Measurements from ENCODE around the gene GPR42.

GPR42 gene

GRCh38 chr19:35331551-35332214, 39.2 kb upstream of the GPR42 start:
- no peak for DNase-seq (ENCODE audit: low read depth)
- no peak for TF ChIP-seq CTCF (IDR thresholded peaks at IDR 0.05; ENCODE audit: low read depth, low read length, missing control alignments)
- H3K4me3 ChIP-seq (ENCODE audit: low read depth, low read length), result peak overlapping the region; percentile 87

DNA sequence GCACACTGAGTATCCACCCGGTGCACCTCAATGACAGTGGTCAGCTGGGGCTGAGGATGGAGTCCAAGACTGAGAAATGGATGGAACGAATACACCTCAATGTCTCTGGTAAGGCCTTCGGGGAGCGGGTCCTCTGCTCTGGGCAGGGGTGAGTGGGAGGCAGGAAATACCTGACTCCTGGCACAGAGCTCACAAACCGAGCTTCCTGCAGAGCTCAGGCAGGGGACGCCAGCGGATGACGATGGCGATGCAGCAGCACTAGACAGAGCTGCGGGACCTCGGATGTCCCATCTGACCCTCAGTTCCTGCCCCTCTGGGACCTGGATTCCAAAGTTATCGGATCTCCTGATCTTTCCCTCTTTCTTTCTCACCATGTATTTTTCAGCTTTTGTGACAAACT, 38.1 kb upstream of the GPR42 start:
- peak overlapping the region; percentile 87 for H3K4me3 ChIP-seq (ENCODE audit: low read depth, low read length)
- TF ChIP-seq CTCF (IDR thresholded peaks at IDR 0.05; ENCODE audit: low read depth, low read length, missing control alignments), result peak; percentile 24
- DNase-seq (ENCODE audit: low read depth), result no peak

DNA sequence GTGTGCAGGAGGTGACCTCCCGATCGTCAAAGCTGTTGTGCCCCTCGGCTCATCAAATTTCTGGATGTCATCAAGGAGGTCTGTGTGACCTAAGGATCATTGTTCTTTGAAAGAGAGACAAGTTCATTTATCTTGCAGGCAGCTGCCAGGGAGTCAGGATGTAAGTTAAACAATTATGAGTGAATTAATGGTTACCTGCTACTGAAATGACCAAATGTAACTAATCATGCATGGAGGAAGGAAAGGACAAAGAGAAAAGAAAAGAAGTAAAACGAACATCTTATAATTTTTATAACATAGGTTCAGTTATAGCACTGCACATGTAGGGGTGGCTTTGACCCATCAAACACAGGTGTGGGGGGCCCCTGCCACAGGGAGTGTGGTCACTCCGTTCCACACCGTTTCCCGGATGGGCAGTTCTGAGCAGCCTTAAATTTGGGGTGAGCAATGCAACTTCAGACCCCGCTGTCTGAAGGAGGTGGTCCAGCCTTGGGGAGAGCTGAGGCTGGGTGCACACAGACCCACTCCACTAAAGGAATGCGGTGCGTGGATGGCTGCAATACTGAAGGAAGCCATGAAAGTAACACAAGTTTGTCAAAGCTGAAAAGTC, 36.6 kb upstream of the GPR42 start:
- peak overlapping the region; percentile 87 for H3K4me3 ChIP-seq (ENCODE audit: low read depth, low read length)
- TF ChIP-seq CTCF (IDR thresholded peaks at IDR 0.05; ENCODE audit: low read depth, low read length, missing control alignments), result no peak
- DNase-seq (ENCODE audit: low read depth), result no peak

DNA sequence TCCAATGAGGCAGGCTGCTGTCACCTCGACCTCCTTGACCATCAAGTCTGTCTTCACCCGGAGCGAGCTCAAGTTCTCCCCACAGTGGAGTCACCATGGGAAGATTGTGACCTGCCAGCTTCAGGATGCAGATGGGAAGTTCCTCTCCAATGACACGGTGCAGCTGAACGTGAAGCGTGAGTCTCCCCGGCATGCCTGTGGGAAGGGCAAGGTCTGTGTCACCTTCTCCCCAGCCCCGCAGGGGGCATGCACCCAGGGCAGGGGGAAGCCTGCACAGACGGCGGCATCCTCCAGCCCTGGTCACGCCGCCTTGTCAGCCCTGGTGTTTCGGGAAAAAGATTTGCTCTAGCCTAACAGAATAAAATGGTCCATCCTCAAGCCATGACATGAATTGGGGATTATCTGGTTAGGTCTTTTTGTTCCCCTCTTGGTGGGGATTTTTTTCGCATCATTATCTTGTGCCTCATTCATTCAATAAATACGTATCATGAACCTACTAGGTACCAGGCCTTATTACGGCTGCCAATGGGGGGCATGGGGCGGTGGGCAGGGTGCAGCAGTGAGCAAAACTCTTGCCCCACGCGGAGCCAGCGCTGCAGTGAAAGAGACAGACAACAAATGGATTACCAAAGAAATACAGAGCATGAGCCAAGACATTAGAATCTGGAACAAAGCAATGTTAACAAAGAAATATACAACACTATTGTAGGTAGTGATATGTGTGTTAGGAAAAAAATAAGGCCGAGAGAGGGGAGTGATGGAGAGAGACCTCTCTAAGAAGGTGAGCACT, 34.5 kb upstream of the GPR42 start:
- no peak for DNase-seq (ENCODE audit: low read depth)
- peak overlapping the region; percentile 11; the same call in 1 of the 2 replicates for H3K4me3 ChIP-seq (ENCODE audit: low read depth, low read length)
- TF ChIP-seq CTCF (IDR thresholded peaks at IDR 0.05; ENCODE audit: low read depth, low read length, missing control alignments), result no peak

- no peak overlapping the region for H3K4me3 ChIP-seq (ENCODE audit: low read depth, low read length)
- no peak for TF ChIP-seq CTCF (IDR thresholded peaks at IDR 0.05; ENCODE audit: low read depth, low read length, missing control alignments)
- DNase-seq (ENCODE audit: low read depth), result no peak
Measured at GRCh38 chr19:35337097-35337983, 33.5 kb upstream of the GPR42 start.

DNA sequence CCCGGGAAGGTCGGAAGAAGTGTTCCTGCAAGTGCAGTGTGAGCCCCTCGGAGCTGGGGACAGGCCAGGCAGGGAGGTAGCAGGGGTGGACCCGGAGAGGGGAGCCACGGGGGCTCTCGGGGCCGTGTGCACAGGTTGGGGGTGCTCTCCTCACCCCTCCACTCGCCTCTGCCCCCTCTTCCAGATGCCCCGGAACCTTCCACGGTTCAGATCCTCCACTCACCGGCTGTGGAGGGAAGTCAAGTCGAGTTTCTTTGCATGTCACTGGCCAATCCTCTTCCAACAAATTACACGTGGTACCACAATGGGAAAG, 32.9 kb upstream of the GPR42 start:
- no peak for DNase-seq (ENCODE audit: low read depth)
- H3K4me3 ChIP-seq (ENCODE audit: low read depth, low read length), result no peak overlapping the region

More for the DNA sequence above, 32.9 kb upstream of the GPR42 start:
- no peak for TF ChIP-seq CTCF (IDR thresholded peaks at IDR 0.05; ENCODE audit: low read depth, low read length, missing control alignments)
